PC-9 (cell line): Measurements from ENCODE around the gene CASP3. TPM values are rescaled to one million over a fixed set of nuclear protein-coding genes. Genes with fewer than 3 reads are reported as not detected.
A peak's percentile ranks its signal among the peaks of the same experiment; 100 is the strongest.

Source experiments
- Bru-seq: library from RNA; stranded (reverse); fragments of 400-500 nt; gene quantifications from one replicate; lab custom pipeline; 2021; lab: Mats Ljungman, UMichigan
- BruChase-seq, 2 experiments: library from RNA; stranded (reverse); fragments of 400-500 nt; gene quantifications; one replicate each; lab custom pipeline; 2021; lab: Mats Ljungman, UMichigan
- BruUV-seq: library from RNA; stranded (reverse); fragments of 400-500 nt; replicated peaks from 2 replicates; lab custom pipeline; 2021; lab: Mats Ljungman, UMichigan
- CTCF ChIA-PET: fragments of 300-600 bp; sonication (Branson Sonifier 250); formaldehyde crosslinking; loops from one replicate; lab custom pipeline; 2022; ENCODE audit warnings: antibody characterized with exemption; lab: Charles Lee
- POLR2A ChIA-PET: fragments of 300-600 bp; sonication (Branson Sonifier 250); formaldehyde crosslinking; loops from one replicate; lab custom pipeline; 2022; ENCODE audit warnings: antibody characterized with exemption; ENCODE audit not compliant: unreplicated experiment; lab: Charles Lee
- DNase-seq, 2 experiments: peaks; one replicate each; pipeline versions ENCODE4 v3.0.0 to v3.0.0-alpha.2; 2015 to 2022; ENCODE audit warnings: mixed read lengths in 1 of 2
- H2AFZ ChIP-seq: fragments of 200-600 bp; sonication (generic); 2 replicates; pipeline ENCODE4 v1.8.1; 2017; ENCODE audit warnings: antibody characterized with exemption
- H3F3A ChIP-seq: fragments of 200-600 bp; sonication (generic); 2 replicates; pipeline ENCODE4 v1.8.1; 2017; ENCODE audit warnings: antibody characterized with exemption, mild to moderate bottlenecking, low read depth; ENCODE audit not compliant: insufficient read depth
- H3K27ac ChIP-seq: fragments of 200-600 bp; sonication (generic); 2 replicates; pipeline ENCODE4 v1.6.1; 2016; ENCODE audit warnings: mixed run types
- H3K27me3 ChIP-seq: fragments of 200-600 bp; sonication (generic); 2 replicates; pipeline ENCODE4 v1.6.1; 2016; ENCODE audit warnings: low read depth, mixed run types; ENCODE audit not compliant: insufficient read depth
- H3K36me3 ChIP-seq: fragments of 200-600 bp; sonication (generic); 2 replicates; pipeline ENCODE4 v1.6.1; 2016; ENCODE audit warnings: low read depth, mixed run types
- H3K4me1 ChIP-seq: fragments of 200-600 bp; sonication (generic); replicated peaks from 2 replicates; pipeline ENCODE4 v1.6.1; 2016; ENCODE audit warnings: mixed run types; ENCODE audit not compliant: insufficient read depth
- H3K4me2 ChIP-seq: fragments of 200-600 bp; sonication (generic); 2 replicates; pipeline ENCODE4 v1.6.1; 2017; ENCODE audit warnings: mixed run types
- H3K4me3 ChIP-seq: fragments of 200-600 bp; sonication (generic); 2 replicates; pipeline ENCODE4 v1.6.1; 2016; ENCODE audit warnings: mixed run types
- H3K79me2 ChIP-seq: fragments of 200-600 bp; sonication (generic); 2 replicates; pipeline ENCODE4 v1.6.1; 2017; ENCODE audit warnings: low read depth, mixed run types
- H3K9me2 ChIP-seq: fragments of 200-600 bp; sonication (generic); 2 replicates; pipeline ENCODE4 v1.8.1; 2017; ENCODE audit warnings: mild to moderate bottlenecking; ENCODE audit not compliant: insufficient read depth
- H3K9me3 ChIP-seq: fragments of 200-600 bp; sonication (generic); 2 replicates; pipeline ENCODE4 v1.8.1; 2016; ENCODE audit warnings: low read depth; ENCODE audit not compliant: insufficient read depth
- H4K20me1 ChIP-seq: fragments of 200-600 bp; sonication (generic); 2 replicates; pipeline ENCODE4 v1.8.1; 2017; ENCODE audit not compliant: insufficient read depth
- CTCF ChIP-seq: fragments of 200-600 bp; sonication (generic); conservative IDR thresholded peaks from 2 replicates; pipeline ENCODE4 v1.6.1; 2017; ENCODE audit warnings: mixed run types, antibody characterized with exemption, mild to moderate bottlenecking, moderate library complexity
- EZH2 ChIP-seq: fragments of 200-600 bp; sonication (generic); IDR thresholded peaks from 2 replicates; pipeline ENCODE4 v1.8.0; 2017; ENCODE audit warnings: antibody characterized with exemption, low read depth
- intact Hi-C: fragments of 100-400 bp; cut with micrococcal nuclease; formaldehyde crosslinking; loops from one replicate; pipeline ENCODE4 v1.10.0; 2022; ENCODE audit not compliant: unreplicated experiment
- long read RNA-seq: library from polyadenylated mRNA; stranded (forward); transcript quantifications from one replicate; pipeline ENCODE4 v2.0.0, GENCODE V29; 2022
- total RNA-seq: library from RNA; stranded (reverse); gene quantifications from 2 replicates; pipeline ENCODE4 v1.2.3, GENCODE V29; 2021

The CASP3 gene
- total RNA-seq: 33.5 and 35.7 TPM in 2 replicates
- Bru-seq, nascent RNA: percentile 82 among the genes with signal in this experiment
- BruChase-seq, experiment 1, labeled RNA remaining after a 2-hour chase: percentile 87 among the genes with signal in this experiment
- percentile 84 among the genes with signal in this experiment for BruChase-seq, experiment 2, labeled RNA remaining after a 6-hour chase
- long read RNA-seq, transcript CASP3-206 (7 exons, 2,540 nt): major isoform, 49 of 91 reads
- long read RNA-seq, transcript CASP3-201 (8 exons, 2,673 nt): minor isoform, 30 of 91 reads
- long read RNA-seq, partial matches to known transcripts: 5 of 91 reads
- long read RNA-seq, other reads (novel, unspliced or antisense): 6 of 91 reads

- no TSS peak for BruUV-seq
- Histone ChIP-seq H3K4me2 (peak within 1 kb of the TSS; percentile 90), H3K9me2 (no peaks in the 10 kb centered on the region), H3F3A (no peaks in the 10 kb centered on the region), H3K4me3 (peak within 1 kb of the TSS; percentile 83), H3K27me3 (no peaks in the 10 kb centered on the region), H3K36me3 (no peaks in the 10 kb centered on the region), H4K20me1 (no peaks in the 10 kb centered on the region; the same call in 1 of the 2 replicates), H3K9me3 (no peaks in the 10 kb centered on the region), H3K4me1 (peaks cover 20% of the 10 kb centered on the region), H3K79me2 (peaks cover 48% of the 10 kb centered on the region), H2AFZ (peak within 1 kb of the TSS; percentile 76), H3K27ac (peak within 1 kb of the TSS; percentile 73)
- TF ChIP-seq CTCF (no peak), EZH2 (no peak)
- ChIA-PET CTCF (interaction anchor here (0.6 to 1.0 kb wide), 3 partner anchors 55 to 385 kb away, joined by 3 to 7 read pairs (median 3); no protein-coding TSS in a partner anchor), POLR2A (interaction anchor here (0.6 to 1.2 kb wide), 11 partner anchors 13 to 1466 kb away, joined by 3 to 25 read pairs (median 9); no protein-coding TSS in a partner anchor)
- DNase-seq: peak; percentile 66 to 97
- intact Hi-C loops: loop anchor here (1.0 to 10.0 kb wide), 8 partner anchors 52 to 383 kb away; partner anchors contain the start of gene IRF2
These were observed at the start of gene CASP3, which contains the start of gene PRIMPOL for GRCh38 chr4:184649026-184649970. CASP3 (minus strand) TSS chr4:184649447; CDS start chr4:184638453, 10,994 bp downstream. PRIMPOL (plus strand) TSS chr4:184649738; CDS start chr4:184657141, 7,403 bp downstream.

- no peak overlapping the region for H3K4me2 ChIP-seq
- CTCF ChIA-PET: no interaction called here
- no TSS peak for BruUV-seq
- intact Hi-C loops: loop anchor here (10.0 kb wide), 1 partner anchor 433 kb away; no protein-coding TSS in a partner anchor
- POLR2A ChIA-PET: interaction anchor here (0.7 kb wide), 1 partner anchor 36 kb away, joined by 4 read pairs; no protein-coding TSS in a partner anchor
- no peaks in the 10 kb centered on the region for H3F3A ChIP-seq
- TF ChIP-seq CTCF: no peak
- no peak for TF ChIP-seq EZH2
- H2AFZ ChIP-seq: no peak overlapping the region
- H3K36me3 ChIP-seq: no peaks in the 10 kb centered on the region
- H3K79me2 ChIP-seq: no peaks in the 10 kb centered on the region
- H3K27ac ChIP-seq: no peak overlapping the region
- no peaks in the 10 kb centered on the region for H3K4me1 ChIP-seq
- no peak overlapping the region for H3K4me3 ChIP-seq
- H3K9me2 ChIP-seq: no peaks in the 10 kb centered on the region
- H3K9me3 ChIP-seq: no peaks in the 10 kb centered on the region
- H3K27me3 ChIP-seq: no peaks in the 10 kb centered on the region
- no peaks in the 10 kb centered on the region for H4K20me1 ChIP-seq
- no peak for DNase-seq
These were observed 48.7 kb upstream of the CASP3 start for GRCh38 chr4:184697956-184698355.
